BJ (cell line): ENCODE results near the gene GLUL. TPM values are rescaled to one million over a fixed set of nuclear protein-coding genes. Genes with fewer than 3 reads are reported as not detected.
"Not testable (repeated sequence)": the region's sequence is repeated elsewhere in the genome, so short reads cannot be mapped to it uniquely, and the experiment has no call there.

Experiments
- CTCF ChIA-PET: fragments of 350-600 bp; formaldehyde crosslinking; extraction: SDS; loops from one replicate; lab custom pipeline; 2021; ENCODE audit warnings: antibody characterized with exemption, inconsistent platforms; lab: Yijun Ruan, JAX
- POLR2A ChIA-PET: fragments of 300-600 bp; sonication (Branson Sonifier 250); formaldehyde crosslinking; extraction: SDS; loops from one replicate; lab custom pipeline; 2021; ENCODE audit warnings: antibody characterized with exemption; lab: Charles Lee
- DNase-seq: peaks from one replicate; pipeline ENCODE4 v3.0.0-alpha.2; 2011; ENCODE audit warnings: low read depth
- H3K27me3 ChIP-seq: 2 replicates; pipeline ENCODE4 v1.6.0; 2011; ENCODE audit warnings: low read length; ENCODE audit not compliant: control insufficient read depth, insufficient read depth
- H3K36me3 ChIP-seq: 2 replicates; pipeline ENCODE4 v1.5.1; 2011; ENCODE audit warnings: low read length; ENCODE audit not compliant: control insufficient read depth, insufficient read depth
- H3K4me3 ChIP-seq: 2 replicates; pipeline ENCODE4 v1.5.1; 2011; ENCODE audit warnings: low read depth, mild to moderate bottlenecking, control low read depth, low read length
- CTCF ChIP-seq: IDR thresholded peaks from 2 replicates; pipeline ENCODE4 v1.5.1; 2011; ENCODE audit warnings: low read depth, mild to moderate bottlenecking, control low read depth, inconsistent platforms, low read length, moderate library complexity; ENCODE audit not compliant: insufficient read depth
- polyA plus RNA-seq: library from polyadenylated mRNA; depleted of rRNA; stranded (reverse); fragments of >200 nt; gene quantifications from 2 replicates; pipeline ENCODE4 v1.2.3, GENCODE V29; 2011

Gene GLUL
- polyA plus RNA-seq, 1 experiment, result 494 TPM

DNA sequence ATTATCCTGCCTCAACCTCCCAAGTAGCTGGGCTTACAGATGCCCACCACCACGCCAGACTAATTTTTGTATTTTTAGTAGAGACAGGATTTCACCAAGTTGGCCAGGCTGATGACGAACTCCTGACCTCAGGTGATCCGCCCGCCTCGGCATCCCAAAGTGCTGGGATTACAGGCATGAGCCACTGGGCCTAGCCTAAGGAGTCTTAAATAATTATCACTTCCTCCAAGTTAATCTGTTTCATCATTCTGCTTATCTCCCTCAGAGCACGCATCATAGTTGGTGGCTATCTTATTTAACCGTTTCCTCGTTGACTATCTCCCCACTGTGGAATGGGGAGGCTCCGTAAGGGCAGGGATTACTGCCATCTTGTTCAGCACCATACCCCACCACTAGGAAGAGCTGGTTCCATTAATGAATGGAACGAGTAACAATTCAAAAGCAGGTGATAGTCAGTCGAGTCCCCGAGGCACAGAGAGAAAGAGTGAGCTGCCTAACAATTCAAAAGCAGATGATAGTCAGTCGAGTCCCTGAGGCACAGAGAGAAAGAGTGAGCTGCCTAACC, 52.7 kb downstream of the GLUL start:
- Histone ChIP-seq H3K36me3 (no peaks in the 10 kb centered on the region), H3K4me3 (no peak overlapping the region), H3K27me3 (no peaks in the 10 kb centered on the region)
- DNase-seq, result no peak
- POLR2A ChIA-PET, result no interaction called here
- TF ChIP-seq CTCF, result no peak
- CTCF ChIA-PET, result no interaction called here

DNA sequence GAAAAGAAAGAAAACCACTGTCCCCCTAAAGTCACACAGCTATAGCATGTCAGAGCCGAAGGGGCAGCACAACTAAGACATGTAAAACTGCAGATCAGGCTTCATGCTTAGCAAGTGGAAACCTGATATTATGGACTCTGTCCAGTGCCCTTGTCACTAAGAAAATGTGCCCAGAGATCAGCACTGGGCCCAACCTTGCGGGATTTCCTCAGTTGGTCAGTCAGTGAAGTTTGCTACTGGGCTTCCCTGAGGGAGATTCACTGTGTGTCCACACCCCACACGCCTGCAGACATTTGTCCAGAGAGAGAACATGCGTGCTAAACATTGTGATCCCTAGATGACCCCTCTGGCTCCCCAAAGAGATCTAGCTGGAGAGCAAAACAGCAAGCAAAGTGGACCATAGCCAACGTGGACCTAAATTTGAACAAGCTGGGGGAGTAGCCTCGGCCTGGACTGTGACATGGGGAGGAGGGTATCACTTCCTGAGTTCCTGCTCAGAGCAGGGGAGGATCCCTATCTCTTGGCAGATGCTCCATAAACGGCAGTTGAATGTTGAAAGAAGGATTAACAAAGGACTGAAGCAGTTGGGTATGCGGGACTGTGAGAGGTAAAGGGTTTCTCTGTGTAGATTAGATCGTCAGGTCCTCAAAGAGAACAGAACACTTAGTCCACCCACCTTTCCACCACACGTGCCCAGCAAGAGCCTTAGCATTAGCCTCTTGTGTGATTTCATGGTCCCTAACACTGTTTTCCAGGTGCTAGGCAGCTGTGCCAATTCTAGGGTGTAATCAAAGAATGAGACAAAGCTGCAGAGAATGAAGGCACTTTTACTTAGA, 53.6 kb downstream of the GLUL start:
- ChIA-PET CTCF (interaction anchor here (1.1 to 1.2 kb wide), 2 partner anchors 58 to 255 kb away, joined by 3 to 4 read pairs; no protein-coding TSS in a partner anchor), POLR2A (no interaction called here)
- no peak overlapping the region for H3K4me3 ChIP-seq
- no peaks in the 10 kb centered on the region for H3K27me3 ChIP-seq
- DNase-seq, result no peak
- no peaks in the 10 kb centered on the region for H3K36me3 ChIP-seq
- TF ChIP-seq CTCF, result no peak

GRCh38 chr1:182335771-182336566, 55.6 kb downstream of the GLUL start:
- DNase-seq, result no peak
- POLR2A ChIA-PET, result no interaction called here
- CTCF ChIA-PET, result interaction anchor here (0.6 to 1.1 kb wide), 2 partner anchors 56 to 61 kb away, joined by 3 to 4 read pairs; partner anchors contain the start of gene GLUL
- no peak overlapping the region for H3K4me3 ChIP-seq
- TF ChIP-seq CTCF, result no peak
- H3K27me3 ChIP-seq, result no peaks in the 10 kb centered on the region
- no peaks in the 10 kb centered on the region for H3K36me3 ChIP-seq

- CTCF ChIA-PET, H3K4me3 ChIP-seq, H3K36me3 ChIP-seq, POLR2A ChIA-PET, DNase-seq, H3K27me3 ChIP-seq: not testable (repeated sequence)
These were observed 58.5 kb downstream of the GLUL start for GRCh38 chr1:182333071-182333571.

DNA sequence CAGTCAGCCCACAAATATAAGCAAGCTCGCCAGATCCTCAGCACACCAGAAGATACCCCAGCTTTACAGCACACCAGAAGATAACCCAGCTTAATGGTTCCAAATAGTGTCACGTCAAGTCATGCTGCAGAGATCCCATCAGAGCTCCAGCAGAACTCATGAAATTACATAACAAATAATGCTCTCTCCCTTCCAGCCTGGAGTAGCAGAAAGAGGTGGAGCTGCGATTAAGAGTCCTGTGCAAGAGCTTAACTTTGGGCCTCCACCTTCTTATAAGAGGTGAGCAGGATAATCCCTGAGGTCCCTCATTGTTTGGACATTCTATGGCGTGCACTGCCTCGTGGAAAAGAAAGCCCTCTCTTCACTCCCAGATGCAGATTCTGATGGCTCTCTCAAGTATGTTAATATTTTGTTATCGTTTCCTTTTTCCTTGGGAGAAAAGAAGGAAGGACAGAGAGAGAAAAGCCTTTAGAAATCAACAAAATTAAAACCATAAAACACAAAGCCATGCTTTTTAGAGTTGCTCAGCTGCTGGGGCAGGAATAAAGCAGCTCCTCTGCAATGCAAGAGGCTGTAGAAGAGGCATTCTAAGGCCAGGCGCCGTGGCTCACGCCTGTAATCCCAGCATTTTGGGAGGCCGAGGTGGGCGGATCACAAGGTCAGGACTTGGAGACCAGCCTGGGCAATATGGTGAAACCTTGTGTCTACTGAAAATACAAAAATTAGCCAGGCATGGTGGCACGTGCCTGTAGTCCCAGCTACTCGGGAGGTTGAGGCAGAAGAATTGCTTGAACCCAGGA, 59.1 kb downstream of the GLUL start:
- no peaks in the 10 kb centered on the region for H3K36me3 ChIP-seq
- DNase-seq, result no peak
- ChIA-PET POLR2A (no interaction called here), CTCF (interaction anchor here (1.1 to 1.7 kb wide), 3 partner anchors 8 to 247 kb away, joined by 3 to 6 read pairs (median 6); no protein-coding TSS in a partner anchor)
- H3K4me3 ChIP-seq, result no peak overlapping the region
- TF ChIP-seq CTCF, result no peak
- no peaks in the 10 kb centered on the region for H3K27me3 ChIP-seq
